H9 (cell line): Measurements from ENCODE around the gene PLEKHG5. TPM values are rescaled to one million over a fixed set of nuclear protein-coding genes. Genes with fewer than 3 reads are reported as not detected.

Experiments used
- DNase-seq: peaks from one replicate; pipeline ENCODE4 v3.0.0-alpha.2; 2017
- H2AFZ ChIP-seq: one replicate; pipeline ENCODE4 v1.6.1; 2013; ENCODE audit warnings: mild to moderate bottlenecking, low read length, control low read depth, moderate library complexity
- H2AK5ac ChIP-seq: 2 replicates; pipeline ENCODE4 v1.6.1; 2013; ENCODE audit warnings: low read length, control low read depth, mixed read lengths; ENCODE audit not compliant: insufficient read length
- H2BK120ac ChIP-seq: one replicate; pipeline ENCODE4 v1.6.1; 2013; ENCODE audit warnings: low read depth, mild to moderate bottlenecking, low read length, control low read depth, inconsistent platforms; ENCODE audit not compliant: poor library complexity, severe bottlenecking
- H2BK12ac ChIP-seq: 2 replicates; pipeline ENCODE4 v1.6.1; 2013; ENCODE audit warnings: low read length, control low read depth, mixed read lengths, low read depth; ENCODE audit not compliant: insufficient read length
- H2BK15ac ChIP-seq: 2 replicates; pipeline ENCODE4 v1.6.1; 2013; ENCODE audit warnings: low read depth, low read length, control low read depth
- H2BK20ac ChIP-seq: one replicate; pipeline ENCODE4 v1.6.1; 2013; ENCODE audit warnings: low read depth, mild to moderate bottlenecking, low read length, control low read depth, inconsistent platforms; ENCODE audit not compliant: poor library complexity, severe bottlenecking
- H2BK5ac ChIP-seq: 2 replicates; pipeline ENCODE4 v1.6.1; 2013; ENCODE audit warnings: low read length, control low read depth, mixed read lengths; ENCODE audit not compliant: insufficient read length
- H3K14ac ChIP-seq: 2 replicates; pipeline ENCODE4 v1.6.1; 2013; ENCODE audit warnings: low read length, control low read depth; ENCODE audit not compliant: insufficient read depth
- H3K18ac ChIP-seq: 2 replicates; pipeline ENCODE4 v1.6.1; 2013; ENCODE audit warnings: low read depth, mild to moderate bottlenecking, mixed read lengths, low read length, control low read depth; ENCODE audit not compliant: insufficient read length
- H3K23ac ChIP-seq: 2 replicates; pipeline ENCODE4 v1.6.1; 2013; ENCODE audit warnings: low read length, control low read depth, mixed read lengths, low read depth; ENCODE audit not compliant: insufficient read length
- H3K23me2 ChIP-seq: 2 replicates; pipeline ENCODE4 v1.6.1; 2013; ENCODE audit warnings: low read depth, mild to moderate bottlenecking, mixed read lengths, low read length, control low read depth; ENCODE audit not compliant: insufficient read length, poor library complexity, severe bottlenecking
- H3K27ac ChIP-seq: 2 replicates; pipeline ENCODE4 v1.5.1; 2013; ENCODE audit warnings: low read length, control low read depth, mixed read lengths, low read depth; ENCODE audit not compliant: insufficient read length
- H3K27me3 ChIP-seq: 2 replicates; pipeline ENCODE4 v1.6.1; 2013; ENCODE audit warnings: low read length, control low read depth, inconsistent platforms; ENCODE audit not compliant: insufficient read depth
- H3K4ac ChIP-seq: 2 replicates; pipeline ENCODE4 v1.6.1; 2013; ENCODE audit warnings: low read depth, mild to moderate bottlenecking, control low read depth, inconsistent platforms, low read length, moderate library complexity
- H3K4me1 ChIP-seq: 2 replicates; pipeline ENCODE4 v1.6.1; 2013; ENCODE audit warnings: low read length, control low read depth, inconsistent platforms; ENCODE audit not compliant: insufficient read depth
- H3K4me2 ChIP-seq: 2 replicates; pipeline ENCODE4 v1.6.1; 2013; ENCODE audit warnings: low read length, control low read depth, mixed read lengths; ENCODE audit not compliant: insufficient read length, insufficient read depth
- H3K56ac ChIP-seq: 2 replicates; pipeline ENCODE4 v1.6.1; 2013; ENCODE audit warnings: low read depth, mild to moderate bottlenecking, mixed read lengths, low read length, control low read depth; ENCODE audit not compliant: insufficient read length
- H3K79me1 ChIP-seq: 2 replicates; pipeline ENCODE4 v1.6.1; 2013; ENCODE audit warnings: low read depth, mild to moderate bottlenecking, moderate library complexity, low read length, control low read depth, inconsistent platforms; ENCODE audit not compliant: insufficient read depth, poor library complexity, severe bottlenecking
- H3K79me2 ChIP-seq: 2 replicates; pipeline ENCODE4 v1.6.1; 2013; ENCODE audit warnings: low read length, control low read depth, inconsistent platforms; ENCODE audit not compliant: insufficient read depth
- H3K9ac ChIP-seq: 2 replicates; pipeline ENCODE4 v1.6.1; 2013; ENCODE audit warnings: low read length, control low read depth, mixed read lengths; ENCODE audit not compliant: insufficient read length; ENCODE audit errors: extremely low read depth
- H3K9me3 ChIP-seq: one replicate; pipeline ENCODE4 v1.6.1; 2013; ENCODE audit warnings: low read depth, low read length, inconsistent platforms; ENCODE audit not compliant: control insufficient read depth
- H3T11ph ChIP-seq: one replicate; pipeline ENCODE4 v1.6.1; 2013; ENCODE audit warnings: mild to moderate bottlenecking, low read length, control low read depth, inconsistent platforms
- H4K20me1 ChIP-seq: one replicate; pipeline ENCODE4 v1.6.1; 2013; ENCODE audit not compliant: control insufficient read depth, insufficient read length, insufficient read depth
- H4K5ac ChIP-seq: 2 replicates; pipeline ENCODE4 v1.6.1; 2013; ENCODE audit warnings: low read depth, mild to moderate bottlenecking, mixed read lengths, low read length, control low read depth; ENCODE audit not compliant: insufficient read length
- H4K8ac ChIP-seq: replicated peaks from 2 replicates; pipeline ENCODE4 v1.6.1; 2013; ENCODE audit warnings: low read length, control low read depth, mixed read lengths, low read depth; ENCODE audit not compliant: insufficient read length
- H4K91ac ChIP-seq: 2 replicates; pipeline ENCODE4 v1.6.1; 2013; ENCODE audit warnings: low read depth, mild to moderate bottlenecking, moderate library complexity, mixed read lengths, low read length, control low read depth; ENCODE audit not compliant: insufficient read length
- H3K27ac Mint-ChIP-seq, 3 experiments: 2 replicates in 2 of 3; 3 replicates in 1 of 3; pipeline ENCODE4 v1.8.0; 2020 to 2021; ENCODE audit warnings: mixed read lengths in 3 of 3, mild to moderate bottlenecking in 1 of 3, moderate library complexity in 1 of 3
- H3K27me3 Mint-ChIP-seq: 2 replicates; pipeline ENCODE4 v1.8.0; 2021; ENCODE audit warnings: low read depth, mild to moderate bottlenecking, moderate library complexity, mixed read lengths
- H3K36me3 Mint-ChIP-seq, 3 experiments: 2 replicates in 2 of 3; 3 replicates in 1 of 3; pipeline ENCODE4 v1.8.0; 2020 to 2021; ENCODE audit warnings: low read depth in 3 of 3, mixed read lengths in 3 of 3; ENCODE audit not compliant: insufficient read depth in 1 of 3
- H3K4me1 Mint-ChIP-seq, 2 experiments: 2 replicates each; pipeline ENCODE4 v1.8.0; 2020; ENCODE audit warnings: mixed read lengths in 2 of 2
- H3K4me3 Mint-ChIP-seq, 2 experiments: 2 replicates in 1 of 2; 3 replicates in 1 of 2; pipeline ENCODE4 v1.8.0; 2020 to 2021; ENCODE audit warnings: mild to moderate bottlenecking in 2 of 2, mixed read lengths in 2 of 2, moderate library complexity in 1 of 2
- H3K9me3 Mint-ChIP-seq, 2 experiments: 2 replicates in 1 of 2; 3 replicates in 1 of 2; pipeline ENCODE4 v1.8.0; 2020; ENCODE audit warnings: mild to moderate bottlenecking in 2 of 2, mixed read lengths in 2 of 2, moderate library complexity in 1 of 2
- WGBS: extraction: QIAGEN DNeasy Blood & Tissue Kit; methylation state at CpG from one replicate; pipeline ENCODE4 v1.1.7; 2013; ENCODE audit warnings: missing lambda C conversion rate, low lambda C conversion rate, mixed read lengths; ENCODE audit not compliant: insufficient read length; ENCODE audit errors: extremely low coverage; 5-methylcytosine and 5-hydroxymethylcytosine counted together
- total RNA-seq: library from RNA; stranded (reverse); gene quantifications from 2 replicates; pipeline ENCODE4 v1.2.1, GENCODE V29; 2021
- TF ChIP-seq, protein P1 (sequence below): fragments of 200-600 bp; sonication (generic); conservative IDR thresholded peaks from 3 replicates; pipeline ENCODE4 v1.8.0; 2021; ENCODE audit warnings: antibody characterized with exemption, mild to moderate bottlenecking

PLEKHG5 gene
- total RNA-seq, 1 experiment from 2014 or later = 22.3 TPM

- Histone ChIP-seq H3K27ac (no peak overlapping the region), H3K79me1 (no peaks in the 10 kb centered on the region), H3K14ac (peak overlapping the region; percentile 76; the same call in 1 of the 2 replicates), H2AK5ac (no peak overlapping the region), H3K9me3 (no peaks in the 10 kb centered on the region), H3K56ac (no peak overlapping the region), H3T11ph (no peak overlapping the region), H4K5ac (no peak overlapping the region), H3K23me2 (peaks cover 10% of the 10 kb centered on the region), H3K4me2 (peak overlapping the region; percentile 63), H2BK15ac (no peak overlapping the region), H2BK20ac (no peak overlapping the region), H3K4me1 (no peaks in the 10 kb centered on the region), H2AFZ (no peak overlapping the region), H4K91ac (no peak overlapping the region), H4K8ac (no peak overlapping the region), H3K27me3 (no peaks in the 10 kb centered on the region), H2BK120ac (no peak overlapping the region), H3K4ac (no peak overlapping the region), H4K20me1 (no peaks in the 10 kb centered on the region), H3K18ac (peak overlapping the region; percentile 54), H2BK12ac (no peak overlapping the region), H3K9ac (peak overlapping the region; percentile 30), H3K23ac (no peak overlapping the region), H3K79me2 (0 out of 2 replicates have a peak, but pooled peaks cover 1% of the 10 kb centered on the region), H2BK5ac (no peak overlapping the region)
- H3K27me3 Mint-ChIP-seq = peaks cover 5% of the 10 kb centered on the region
- TF ChIP-seq, protein P1, sequence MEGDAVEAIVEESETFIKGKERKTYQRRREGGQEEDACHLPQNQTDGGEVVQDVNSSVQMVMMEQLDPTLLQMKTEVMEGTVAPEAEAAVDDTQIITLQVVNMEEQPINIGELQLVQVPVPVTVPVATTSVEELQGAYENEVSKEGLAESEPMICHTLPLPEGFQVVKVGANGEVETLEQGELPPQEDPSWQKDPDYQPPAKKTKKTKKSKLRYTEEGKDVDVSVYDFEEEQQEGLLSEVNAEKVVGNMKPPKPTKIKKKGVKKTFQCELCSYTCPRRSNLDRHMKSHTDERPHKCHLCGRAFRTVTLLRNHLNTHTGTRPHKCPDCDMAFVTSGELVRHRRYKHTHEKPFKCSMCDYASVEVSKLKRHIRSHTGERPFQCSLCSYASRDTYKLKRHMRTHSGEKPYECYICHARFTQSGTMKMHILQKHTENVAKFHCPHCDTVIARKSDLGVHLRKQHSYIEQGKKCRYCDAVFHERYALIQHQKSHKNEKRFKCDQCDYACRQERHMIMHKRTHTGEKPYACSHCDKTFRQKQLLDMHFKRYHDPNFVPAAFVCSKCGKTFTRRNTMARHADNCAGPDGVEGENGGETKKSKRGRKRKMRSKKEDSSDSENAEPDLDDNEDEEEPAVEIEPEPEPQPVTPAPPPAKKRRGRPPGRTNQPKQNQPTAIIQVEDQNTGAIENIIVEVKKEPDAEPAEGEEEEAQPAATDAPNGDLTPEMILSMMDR = no peak
- peak overlapping the region; percentile 75 to 78 for H3K4me3 Mint-ChIP-seq
- H3K27ac Mint-ChIP-seq = no peak overlapping the region
- no peak for DNase-seq
- H3K36me3 Mint-ChIP-seq = peaks cover 0 to 3% (median 3%) of the 10 kb centered on the region in 3 experiments; a peak in 3 of 7 replicates
- no peaks in the 10 kb centered on the region; a peak in 1 of 5 replicates for H3K9me3 Mint-ChIP-seq
- H3K4me1 Mint-ChIP-seq = peaks cover 14 to 20% of the 10 kb centered on the region in 2 experiments
- no CpG with 5 or more reads among the region's 80 CpGs for WGBS
These were observed 6.0 kb downstream of the PLEKHG5 start for GRCh38 chr1:6485168-6486101.
